ENCODE data around the gene DCK. TPM values are rescaled to one million over a fixed set of nuclear protein-coding genes. Genes with fewer than 3 reads are reported as not detected.

The DCK gene
- total and polyA plus RNA-seq, 9 of the 15 experiments (the other 6 are each of a cell fraction or from before 2014, with no cell fraction given), result 11.3 to 25.8 (median 19.6) TPM

DNA sequence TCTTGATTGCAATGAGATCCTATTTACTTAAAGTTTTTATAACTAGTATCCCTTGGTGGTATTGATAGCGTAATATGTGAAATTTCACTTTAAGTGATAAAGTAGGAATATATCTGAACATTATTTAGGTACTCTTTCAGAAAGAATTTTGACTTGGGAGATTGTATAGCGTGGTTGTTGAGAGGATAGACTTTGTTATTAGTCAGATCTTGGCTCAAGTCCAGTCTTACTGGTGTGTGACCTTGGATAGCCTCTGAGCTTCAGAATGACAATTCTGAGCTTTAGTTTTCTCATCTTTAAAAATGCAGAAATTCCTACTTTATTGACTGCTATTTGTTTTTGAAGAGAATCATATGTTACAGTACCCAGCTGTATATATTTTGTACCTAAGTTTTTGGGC lies 32.6 kb downstream of the DCK start:
- H3K27me3 ChIP-seq (ENCODE audit: control insufficient read depth in 2 of 2, insufficient read depth in 2 of 2, low read length in 2 of 2), result no peaks in the 10 kb centered on the region
- BruUV-seq (replicated peaks), result no TSS peak
- H3K4me3 ChIP-seq, result no peak overlapping the region
- FAIRE-seq (peak; percentile 84), DNase-seq (ENCODE audit: extremely low read depth in 1 of 4, low spot score in 3 of 4) (peak; percentile 43 to 81 (median 58)), ATAC-seq (peak; percentile 94)
- no peaks in the 10 kb centered on the region; a peak in 1 of 5 replicates for H3K4me1 ChIP-seq (replicated peaks in 1 of 2; ENCODE audit: control insufficient read depth in 2 of 2, insufficient read depth in 2 of 2, low read length in 2 of 2)
- H3K9ac ChIP-seq (ENCODE audit: insufficient read depth in 1 of 2, low read depth in 2 of 2, low read length in 2 of 2), result no peak overlapping the region
- in situ Hi-C loops (cut with MboI) (no loop called here), intact Hi-C loops (cut with micrococcal nuclease) (no loop called here)
- H3K4me2 ChIP-seq (ENCODE audit: insufficient read depth, low read length), result no peak overlapping the region
- no peaks in the 10 kb centered on the region for H3K9me3 ChIP-seq (replicated peaks; ENCODE audit: control insufficient read depth, insufficient read depth, low read depth, low read length)
- POLR2A ChIA-PET, result interaction anchor here (0.6 to 1.5 kb wide), 3 partner anchors 17 to 641 kb away, joined by 3 to 4 read pairs (median 4); partner anchors contain the start of gene DCK
- H3K9me1 ChIP-seq (ENCODE audit: control insufficient read depth, insufficient read depth, low read length), result no peaks in the 10 kb centered on the region
- H4K20me1 ChIP-seq (replicated peaks; ENCODE audit: control insufficient read depth, insufficient read depth, low read length), result no peaks in the 10 kb centered on the region
- H2AFZ ChIP-seq (ENCODE audit: low read depth, low read length), result peak overlapping the region; percentile 29; the same call in 1 of the 2 replicates
- 0% methylated on average over 2 of the region's 2 CpGs for WGBS (ENCODE audit: insufficient coverage, low coverage, missing lambda C conversion rate)
- no peaks in the 10 kb centered on the region for H3K79me2 ChIP-seq (ENCODE audit: control insufficient read depth, insufficient read depth, low read length)
- peaks cover 35% of the 10 kb centered on the region; the same call in 2 of the 3 replicates for H3K36me3 ChIP-seq (ENCODE audit: control insufficient read depth, insufficient read depth, low read length)
- CTCF ChIA-PET (ENCODE audit: low intra/inter-chr PET ratio), result no interaction called here
- H3K27ac ChIP-seq (ENCODE audit: extremely low read depth, low read depth, low read length), result peak overlapping the region; percentile 44; the same call in 1 of the 3 replicates
- no peak for TF ChIP-seq BRF1 (IDR thresholded peaks at IDR 0.05; ENCODE audit: borderline replicate concordance, extremely low read depth, insufficient read length)
- peak; percentile 45; the same call in 1 of the 2 replicates for TF ChIP-seq SMARCA4 (IDR thresholded peaks at IDR 0.05)
- TF ChIP-seq, protein P1, sequence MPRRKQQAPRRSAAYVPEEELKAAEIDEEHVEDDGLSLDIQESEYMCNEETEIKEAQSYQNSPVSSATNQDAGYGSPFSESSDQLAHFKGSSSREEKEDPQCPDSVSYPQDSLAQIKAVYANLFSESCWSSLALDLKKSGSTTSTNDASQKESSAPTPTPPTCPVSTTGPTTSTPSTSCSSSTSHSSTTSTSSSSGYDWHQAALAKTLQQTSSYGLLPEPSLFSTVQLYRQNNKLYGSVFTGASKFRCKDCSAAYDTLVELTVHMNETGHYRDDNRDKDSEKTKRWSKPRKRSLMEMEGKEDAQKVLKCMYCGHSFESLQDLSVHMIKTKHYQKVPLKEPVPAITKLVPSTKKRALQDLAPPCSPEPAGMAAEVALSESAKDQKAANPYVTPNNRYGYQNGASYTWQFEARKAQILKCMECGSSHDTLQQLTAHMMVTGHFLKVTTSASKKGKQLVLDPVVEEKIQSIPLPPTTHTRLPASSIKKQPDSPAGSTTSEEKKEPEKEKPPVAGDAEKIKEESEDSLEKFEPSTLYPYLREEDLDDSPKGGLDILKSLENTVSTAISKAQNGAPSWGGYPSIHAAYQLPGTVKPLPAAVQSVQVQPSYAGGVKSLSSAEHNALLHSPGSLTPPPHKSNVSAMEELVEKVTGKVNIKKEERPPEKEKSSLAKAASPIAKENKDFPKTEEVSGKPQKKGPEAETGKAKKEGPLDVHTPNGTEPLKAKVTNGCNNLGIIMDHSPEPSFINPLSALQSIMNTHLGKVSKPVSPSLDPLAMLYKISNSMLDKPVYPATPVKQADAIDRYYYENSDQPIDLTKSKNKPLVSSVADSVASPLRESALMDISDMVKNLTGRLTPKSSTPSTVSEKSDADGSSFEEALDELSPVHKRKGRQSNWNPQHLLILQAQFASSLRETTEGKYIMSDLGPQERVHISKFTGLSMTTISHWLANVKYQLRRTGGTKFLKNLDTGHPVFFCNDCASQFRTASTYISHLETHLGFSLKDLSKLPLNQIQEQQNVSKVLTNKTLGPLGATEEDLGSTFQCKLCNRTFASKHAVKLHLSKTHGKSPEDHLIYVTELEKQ (CRISPR knock-in tag; IDR thresholded peaks at IDR 0.05), result no peak
- no peak for TF ChIP-seq MED1 (CRISPR knock-in tag; IDR thresholded peaks at IDR 0.05; ENCODE audit: borderline replicate concordance)
- peak; percentile 80; the same call in 1 of the 2 replicates for TF ChIP-seq JUND (IDR thresholded peaks at IDR 0.05; ENCODE audit: borderline replicate concordance, low read depth, low read length)
- TF ChIP-seq JUND (tag; IDR thresholded peaks at IDR 0.05; ENCODE audit: borderline replicate concordance, low read depth, low read length), result peak; percentile 85; the same call in 2 of the 3 replicates
- no peak for TF ChIP-seq MCM2 (IDR thresholded peaks at IDR 0.05; ENCODE audit: low read depth)
- TF ChIP-seq, protein P2, sequence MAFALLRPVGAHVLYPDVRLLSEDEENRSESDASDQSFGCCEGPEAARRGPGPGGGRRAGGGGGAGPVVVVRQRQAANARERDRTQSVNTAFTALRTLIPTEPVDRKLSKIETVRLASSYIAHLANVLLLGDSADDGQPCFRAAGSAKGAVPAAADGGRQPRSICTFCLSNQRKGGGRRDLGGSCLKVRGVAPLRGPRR (CRISPR knock-in tag; IDR thresholded peaks at IDR 0.05), result no peak
- no peak for TF ChIP-seq GTF2B (IDR thresholded peaks at IDR 0.05; ENCODE audit: extremely low read depth, insufficient read length)
- no peak for TF ChIP-seq TEAD2 (tag; IDR thresholded peaks at IDR 0.05)
- TF ChIP-seq DPF2 (IDR thresholded peaks at IDR 0.05), result peak; percentile 67
- no peak for TF ChIP-seq NFE2L1 (tag; IDR thresholded peaks at IDR 0.05; ENCODE audit: borderline replicate concordance, low read depth)
- TF ChIP-seq, protein P3, sequence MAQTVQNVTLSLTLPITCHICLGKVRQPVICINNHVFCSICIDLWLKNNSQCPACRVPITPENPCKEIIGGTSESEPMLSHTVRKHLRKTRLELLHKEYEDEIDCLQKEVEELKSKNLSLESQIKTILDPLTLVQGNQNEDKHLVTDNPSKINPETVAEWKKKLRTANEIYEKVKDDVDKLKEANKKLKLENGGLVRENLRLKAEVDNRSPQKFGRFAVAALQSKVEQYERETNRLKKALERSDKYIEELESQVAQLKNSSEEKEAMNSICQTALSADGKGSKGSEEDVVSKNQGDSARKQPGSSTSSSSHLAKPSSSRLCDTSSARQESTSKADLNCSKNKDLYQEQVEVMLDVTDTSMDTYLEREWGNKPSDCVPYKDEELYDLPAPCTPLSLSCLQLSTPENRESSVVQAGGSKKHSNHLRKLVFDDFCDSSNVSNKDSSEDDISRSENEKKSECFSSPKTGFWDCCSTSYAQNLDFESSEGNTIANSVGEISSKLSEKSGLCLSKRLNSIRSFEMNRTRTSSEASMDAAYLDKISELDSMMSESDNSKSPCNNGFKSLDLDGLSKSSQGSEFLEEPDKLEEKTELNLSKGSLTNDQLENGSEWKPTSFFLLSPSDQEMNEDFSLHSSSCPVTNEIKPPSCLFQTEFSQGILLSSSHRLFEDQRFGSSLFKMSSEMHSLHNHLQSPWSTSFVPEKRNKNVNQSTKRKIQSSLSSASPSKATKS (CRISPR knock-in tag; IDR thresholded peaks at IDR 0.05), result no peak
- TF ChIP-seq COPS2 (conservative IDR thresholded peaks at IDR 0.05), result no peak
- TF ChIP-seq MIER1 (IDR thresholded peaks at IDR 0.05; ENCODE audit: low read depth), result no peak
- no peak for TF ChIP-seq KHSRP (IDR thresholded peaks at IDR 0.05)
